AG04450 (cell line): ENCODE measurements around the gene HCST. TPM values are rescaled to one million over a fixed set of nuclear protein-coding genes. Genes with fewer than 3 reads are reported as not detected.

ENCODE experiments used
- CTCF ChIA-PET: fragments of 300-600, 350-600 bp; formaldehyde crosslinking; extraction: SDS; loops from one replicate; lab custom pipeline; 2022; ENCODE audit warnings: antibody characterized with exemption, inconsistent platforms; lab: Charles Lee
- POLR2A ChIA-PET: fragments of 350-600 bp; formaldehyde crosslinking; extraction: SDS; loops from one replicate; lab custom pipeline; 2021; ENCODE audit warnings: antibody characterized with exemption, inconsistent platforms; lab: Yijun Ruan, JAX
- DNase-seq: peaks from one replicate; pipeline ENCODE4 v3.0.0-alpha.2; 2011; ENCODE audit warnings: low read depth, low spot score
- H3K27ac ChIP-seq: one replicate; pipeline ENCODE4 v1.5.1; 2012; ENCODE audit warnings: low read depth, low read length, control low read depth
- H3K27me3 ChIP-seq: one replicate; pipeline ENCODE4 v1.6.0; 2012; ENCODE audit warnings: low read length; ENCODE audit not compliant: control insufficient read depth, insufficient read depth
- H3K4me3 ChIP-seq: 2 replicates; pipeline ENCODE4 v1.5.1; 2011; ENCODE audit warnings: mild to moderate bottlenecking, low read depth, low read length, control low read depth
- H3K9me3 ChIP-seq: 2 replicates; pipeline ENCODE4 v1.5.1; 2012; ENCODE audit warnings: low read length; ENCODE audit not compliant: control insufficient read depth, insufficient read depth
- CTCF ChIP-seq: IDR thresholded peaks from 2 replicates; pipeline ENCODE4 v1.5.1; 2011; ENCODE audit warnings: low read depth, low read length, control low read depth, inconsistent platforms
- polyA plus RNA-seq: library from polyadenylated mRNA; depleted of rRNA; stranded (reverse); fragments of >200 nt; gene quantifications from 2 replicates; pipeline ENCODE4 v1.2.3, GENCODE V29; 2011

The HCST gene
- polyA plus RNA-seq, 1 experiment, result 0.31 TPM

- CTCF ChIA-PET, result no interaction called here
- H3K9me3 ChIP-seq, result no peaks in the 10 kb centered on the region; the same call in 1 of the 2 replicates
- no peak overlapping the region for H3K4me3 ChIP-seq
- no peak for TF ChIP-seq CTCF
- no peak overlapping the region for H3K27ac ChIP-seq
- POLR2A ChIA-PET, result interaction anchor here (1.5 kb wide), 1 partner anchor 9 kb away, joined by 4 read pairs; no protein-coding TSS in a partner anchor
- no peak for DNase-seq
- peaks cover 24% of the 10 kb centered on the region for H3K27me3 ChIP-seq
Observed at GRCh38 chr19:35870798-35871197, 31.5 kb upstream of the HCST start.

- CTCF ChIA-PET, result no interaction called here
- no peak for TF ChIP-seq CTCF
- Histone ChIP-seq H3K27ac (no peak overlapping the region), H3K4me3 (no peak overlapping the region), H3K27me3 (peaks cover 17% of the 10 kb centered on the region), H3K9me3 (no peaks in the 10 kb centered on the region; the same call in 1 of the 2 replicates)
- POLR2A ChIA-PET, result no interaction called here
- no peak for DNase-seq
Observed at GRCh38 chr19:35871611-35872010, 30.7 kb upstream of the HCST start.

GRCh38 chr19:35872180-35872579 lies 30.1 kb upstream of the HCST start:
- Histone ChIP-seq H3K27me3 (peaks cover 14% of the 10 kb centered on the region), H3K4me3 (no peak overlapping the region), H3K27ac (no peak overlapping the region), H3K9me3 (no peaks in the 10 kb centered on the region; the same call in 1 of the 2 replicates)
- no peak for DNase-seq
- no peak for TF ChIP-seq CTCF
- CTCF ChIA-PET, result no interaction called here
- POLR2A ChIA-PET, result no interaction called here

- TF ChIP-seq CTCF, result no peak
- POLR2A ChIA-PET, result no interaction called here
- no peak for DNase-seq
- CTCF ChIA-PET, result no interaction called here
- Histone ChIP-seq H3K9me3 (no peaks in the 10 kb centered on the region; the same call in 1 of the 2 replicates), H3K27ac (no peak overlapping the region), H3K27me3 (peaks cover 2% of the 10 kb centered on the region), H3K4me3 (no peak overlapping the region)
Observed at GRCh38 chr19:35874392-35874930, 27.9 kb upstream of the HCST start.

GRCh38 chr19:35879068-35879467 lies 23.3 kb upstream of the HCST start:
- Histone ChIP-seq H3K9me3 (no peaks in the 10 kb centered on the region), H3K27me3 (no peaks in the 10 kb centered on the region), H3K27ac (no peak overlapping the region), H3K4me3 (no peak overlapping the region)
- no peak for DNase-seq
- ChIA-PET POLR2A (interaction anchor here (0.6 to 1.0 kb wide), 3 partner anchors 9 to 58 kb away, joined by 3 to 4 read pairs (median 3); no protein-coding TSS in a partner anchor), CTCF (no interaction called here)
- TF ChIP-seq CTCF, result no peak
